ENCODE results near the gene PLGLB1.
"Not testable (repeated sequence)": the region's sequence is repeated elsewhere in the genome, so short reads cannot be mapped to it uniquely, and the experiment has no call there.

GRCh38 chr2:87061519-87061918 lies 39.9 kb upstream of the PLGLB1 start:
- not testable (repeated sequence) for TF ChIP-seq POLR2AphosphoS5, POLR2A (IDR thresholded peaks at IDR 0.05; ENCODE audit: low read depth, low read length)
